K562 (cell line): Measurements from ENCODE around the gene DUS4L. TPM values are rescaled to one million over a fixed set of nuclear protein-coding genes. Genes with fewer than 3 reads are reported as not detected.

Experiments
- ATF3 ChIP-seq, 2 experiments: fragments of 450-650 bp in 1 of 2; sonication (generic) in 1 of 2; formaldehyde crosslinking in 1 of 2; IDR thresholded peaks in 1 of 2; conservative IDR thresholded peaks in 1 of 2; 2 replicates each; pipeline versions ENCODE4 v1.6.1 to v1.8.1; 2016 to 2023; ENCODE audit warnings: mild to moderate bottlenecking in 2 of 2, moderate library complexity in 2 of 2, inconsistent platforms in 1 of 2, missing genetic modification reagents in 1 of 2
- BHLHE40 ChIP-seq: IDR thresholded peaks from 2 replicates; pipeline ENCODE4 v1.6.1; 2011; ENCODE audit warnings: low read length, improper control_type of control experiment
- ELF1 ChIP-seq: fragments of 200-800 bp; sonication (Bioruptor generic); IDR thresholded peaks from 2 replicates; pipeline ENCODE4 v1.6.1; 2016; ENCODE audit warnings: missing genetic modification characterization, missing compliant biosample characterization
- ESRRA ChIP-seq: fragments of 450-650 bp; IDR thresholded peaks from 2 replicates; pipeline ENCODE4 v1.6.1; 2014; ENCODE audit warnings: low read depth, mild to moderate bottlenecking, moderate library complexity, borderline replicate concordance
- HCFC1 ChIP-seq: IDR thresholded peaks from 2 replicates; pipeline ENCODE4 v1.6.1; 2012; ENCODE audit warnings: low read depth, low read length, improper control_type of control experiment
- HIVEP1 ChIP-seq: fragments of 250-450 bp; sonication (Bioruptor Pico); IDR thresholded peaks from 2 replicates; pipeline ENCODE4 v1.4.0; 2020; ENCODE audit warnings: mild to moderate bottlenecking
- HMGXB4 ChIP-seq: sonication (generic); formaldehyde crosslinking; IDR thresholded peaks from 2 replicates; pipeline ENCODE4 v1.8.1; 2023; ENCODE audit warnings: mild to moderate bottlenecking, missing genetic modification reagents
- HNRNPH1 ChIP-seq: fragments of 200-400 bp; formaldehyde crosslinking; optimal IDR thresholded peaks from 2 replicates; pipeline ENCODE3; 2017; ENCODE audit warnings: low read depth, mild to moderate bottlenecking, low read length, moderate library complexity
- HNRNPUL1 ChIP-seq: fragments of 200-400 bp; formaldehyde crosslinking; IDR thresholded peaks from 2 replicates; pipeline ENCODE4 v1.6.1; 2017; ENCODE audit warnings: low read length
- JUND ChIP-seq, 2 experiments: IDR thresholded peaks; 2 replicates in 1 of 2; 3 replicates in 1 of 2; pipeline ENCODE4 v1.6.1; 2011; ENCODE audit warnings: borderline replicate concordance in 2 of 2, low read depth in 2 of 2, low read length in 2 of 2, improper control_type of control experiment in 1 of 2, missing biosample characterization in 1 of 2, missing genetic modification characterization in 1 of 2, missing genetic modification reagents in 1 of 2
- MAFF ChIP-seq: IDR thresholded peaks from 2 replicates; pipeline ENCODE4 v1.6.1; 2012; ENCODE audit warnings: low read length, improper control_type of control experiment
- MCM7 ChIP-seq, 2 experiments: fragments of 450-650 bp; IDR thresholded peaks; 2 replicates each; pipeline ENCODE4 v1.6.1; 2016 to 2018
- MECOM ChIP-seq: fragments of 250-450 bp; sonication (Bioruptor Pico); IDR thresholded peaks from 2 replicates; pipeline ENCODE4 v1.8.0; 2022; ENCODE audit warnings: inconsistent platforms
- MEF2D ChIP-seq: conservative IDR thresholded peaks from 2 replicates; pipeline ENCODE4 v1.6.1; 2016; ENCODE audit warnings: low read depth, missing genetic modification characterization, missing compliant biosample characterization
- NCOA1 ChIP-seq: fragments of 450-650 bp; IDR thresholded peaks from 2 replicates; pipeline ENCODE4 v1.6.1; 2016; ENCODE audit warnings: low read depth
- NONO ChIP-seq, 2 experiments: fragments of 200-400 bp in 1 of 2; fragments of 450-650 bp in 1 of 2; formaldehyde crosslinking in 1 of 2; IDR thresholded peaks; 2 replicates each; pipeline ENCODE4 v1.6.1; 2017; ENCODE audit warnings: low read depth in 2 of 2, mild to moderate bottlenecking in 2 of 2, moderate library complexity in 2 of 2, low read length in 1 of 2
- NR2C2 ChIP-seq, 2 experiments: fragments of 200-800 bp in 1 of 2; sonication (Bioruptor generic) in 1 of 2; sonication (generic) in 1 of 2; formaldehyde crosslinking in 1 of 2; IDR thresholded peaks; 2 replicates each; pipeline versions ENCODE4 v1.6.1 to v1.8.0; 2016 to 2022; ENCODE audit warnings: mild to moderate bottlenecking in 1 of 2, missing compliant biosample characterization in 1 of 2, missing genetic modification characterization in 1 of 2, missing genetic modification reagents in 1 of 2
- POLR2G ChIP-seq: fragments of 200-400 bp; formaldehyde crosslinking; IDR thresholded peaks from 2 replicates; pipeline ENCODE4 v1.6.1; 2017; ENCODE audit warnings: low read depth, mild to moderate bottlenecking, antibody characterized with exemption, low read length, moderate library complexity
- ZFPM2 ChIP-seq: fragments of 250-450 bp; sonication (Bioruptor Pico); IDR thresholded peaks from 2 replicates; pipeline ENCODE4 v1.5.1; 2022; ENCODE audit warnings: mild to moderate bottlenecking
- ZNF212 ChIP-seq: fragments of 450-650 bp; formaldehyde crosslinking; IDR thresholded peaks from 2 replicates; pipeline ENCODE4 v1.4.0; 2020; ENCODE audit warnings: mild to moderate bottlenecking
- ZNF324 ChIP-seq: fragments of 250-450 bp; sonication (Bioruptor Pico); IDR thresholded peaks from 2 replicates; pipeline ENCODE4 v1.4.0; 2020; ENCODE audit warnings: mild to moderate bottlenecking
- ZNF449 ChIP-seq: fragments of 250-450 bp; sonication (Bioruptor Pico); IDR thresholded peaks from 2 replicates; pipeline ENCODE4 v1.8.0; 2022; ENCODE audit warnings: moderate library complexity, mild to moderate bottlenecking, inconsistent platforms
- ZNF699 ChIP-seq: fragments of 250-450 bp; sonication (Bioruptor Pico); IDR thresholded peaks from 2 replicates; pipeline ENCODE4 v1.8.0; 2021; ENCODE audit warnings: mild to moderate bottlenecking, moderate library complexity; ENCODE audit not compliant: insufficient replicate concordance
- ZSCAN32 ChIP-seq: fragments of 450-650 bp; formaldehyde crosslinking; IDR thresholded peaks from 2 replicates; pipeline ENCODE4 v1.4.0; 2020; ENCODE audit warnings: mild to moderate bottlenecking, moderate library complexity
- polyA plus RNA-seq, 8 experiments: library from polyadenylated mRNA; depleted of rRNA in 4 of 8; stranded (reverse) in 5 of 8; unstranded in 3 of 8; fragments of >200 nt; fragmentation: Nextera tagmentation in 2 of 8; fragmentation: Illumina TruSeq in 1 of 8; extraction: Ambion mirVana in 2 of 8; extraction: Trizol in 1 of 8; gene quantifications; 2 replicates each; pipeline versions ENCODE4 v1.2.1 to v1.2.3, GENCODE V29; 2011 to 2014; ENCODE audit warnings: inconsistent platforms in 1 of 8, missing spikeins in 1 of 8
- total RNA-seq, 7 experiments: library from RNA; depleted of rRNA in 6 of 7; stranded (reverse); fragments of >200 nt in 6 of 7; fragmentation: Illumina TruSeq in 2 of 7; extraction: Trizol in 2 of 7; gene quantifications; 2 replicates each; pipeline versions ENCODE4 v1.2.1 to v1.2.3, GENCODE V29; 2011 to 2021; ENCODE audit warnings: low replicate concordance in 1 of 7

DUS4L gene
- total and polyA plus RNA-seq, 9 of the 15 experiments (the other 6 are each of a cell fraction or from before 2014, with no cell fraction given) = 12.2 to 33.6 (median 28.6) TPM

GRCh38 chr7:107559864-107560263 lies 3.9 kb upstream of the DUS4L start (continued):
- TF ChIP-seq HMGXB4 (CRISPR knock-in tag) = no peak
- TF ChIP-seq NONO (IDR thresholded peaks at IDR 0.05; ENCODE audit: low read depth in 2 of 2, low read length in 1 of 2) = no peak
- TF ChIP-seq ZFPM2 (CRISPR knock-in tag) = no peak
- TF ChIP-seq NCOA1 = no peak
- TF ChIP-seq ZNF324 (CRISPR knock-in tag) = no peak
- TF ChIP-seq NR2C2 (CRISPR knock-in tag; IDR thresholded peaks at IDR 0.05) = no peak
- TF ChIP-seq NR2C2 (tag; IDR thresholded peaks at IDR 0.05) = 0 out of 2 replicates have a peak, but pooled peaks have one; percentile 34
- TF ChIP-seq MEF2D = no peak
- no peak for TF ChIP-seq HNRNPUL1
- peak; percentile 23; the same call in 1 of the 2 replicates for TF ChIP-seq ELF1
- no peak for TF ChIP-seq ESRRA
- peak; percentile 79 for TF ChIP-seq MAFF
- TF ChIP-seq HCFC1 = no peak
- no peak for TF ChIP-seq MCM7 (IDR thresholded peaks at IDR 0.05)
- TF ChIP-seq ZSCAN32 = no peak
- peak; percentile 32; the same call in 1 of the 2 replicates for TF ChIP-seq JUND (IDR thresholded peaks at IDR 0.05; ENCODE audit: borderline replicate concordance, low read depth, low read length)
- no peak; the same call in 2 of the 3 replicates for TF ChIP-seq JUND (tag; IDR thresholded peaks at IDR 0.05; ENCODE audit: borderline replicate concordance, low read depth, low read length)
- TF ChIP-seq BHLHE40 = no peak
- peak; percentile 56; the same call in 1 of the 2 replicates for TF ChIP-seq ATF3 (IDR thresholded peaks at IDR 0.05)
- TF ChIP-seq ATF3 (CRISPR knock-in tag; conservative IDR thresholded peaks at IDR 0.05) = no peak
- no peak for TF ChIP-seq ZNF449 (CRISPR knock-in tag)
- TF ChIP-seq POLR2G = no peak
- no peak for TF ChIP-seq ZNF212 (CRISPR knock-in tag)
- no peak for TF ChIP-seq MECOM
- TF ChIP-seq ZNF699 = no peak
- TF ChIP-seq HIVEP1 = no peak
- TF ChIP-seq HNRNPH1 = no peak
